ENCODE data around the gene ENTHD1.
A peak's percentile ranks its signal among the peaks of the same experiment; 100 is the strongest.

ENTHD1 gene

GRCh38 chr22:39727541-39727940 is 166.0 kb downstream of the ENTHD1 start:
- TF ChIP-seq GATA1 (IDR thresholded peaks at IDR 0.05; ENCODE audit: low read depth, low read length): no peak
- TF ChIP-seq POLR2A (IDR thresholded peaks at IDR 0.05; ENCODE audit: low read length): no peak
- DNase-seq: no peak

GRCh38 chr22:39725351-39726035 is 168.1 kb downstream of the ENTHD1 start:
- peak in 1 of 2 experiments; percentile 17 for DNase-seq
- TF ChIP-seq POLR2A (IDR thresholded peaks at IDR 0.05; ENCODE audit: low read length): no peak

- TF ChIP-seq GATA1 (IDR thresholded peaks at IDR 0.05; ENCODE audit: low read depth, low read length) (no peak), POLR2A (IDR thresholded peaks at IDR 0.05; ENCODE audit: low read length) (no peak)
- DNase-seq: no peak
These were observed 168.7 kb downstream of the ENTHD1 start for GRCh38 chr22:39724857-39725256.

- TF ChIP-seq GATA1 (IDR thresholded peaks at IDR 0.05; ENCODE audit: low read depth, low read length): no peak
- TF ChIP-seq POLR2A (IDR thresholded peaks at IDR 0.05; ENCODE audit: low read length): no peak
- DNase-seq: peak; percentile 60 to 78
These were observed 169.2 kb downstream of the ENTHD1 start for GRCh38 chr22:39724390-39724789.

GRCh38 chr22:39723899-39724351 is 169.6 kb downstream of the ENTHD1 start:
- no peak for TF ChIP-seq GATA1 (IDR thresholded peaks at IDR 0.05; ENCODE audit: low read depth, low read length)
- TF ChIP-seq POLR2A (IDR thresholded peaks at IDR 0.05; ENCODE audit: low read length): no peak
- peak; percentile 83 to 88 for DNase-seq

- TF ChIP-seq POLR2A (IDR thresholded peaks at IDR 0.05; ENCODE audit: low read length) (no peak), GATA1 (IDR thresholded peaks at IDR 0.05; ENCODE audit: low read depth, low read length) (no peak)
- no peak for DNase-seq
These were observed 170.1 kb downstream of the ENTHD1 start for GRCh38 chr22:39723463-39723862.

GRCh38 chr22:39722501-39722900 is 171.1 kb downstream of the ENTHD1 start:
- DNase-seq: peak in 1 of 2 experiments; percentile 22
- TF ChIP-seq GATA1 (IDR thresholded peaks at IDR 0.05; ENCODE audit: low read depth, low read length) (no peak), POLR2A (IDR thresholded peaks at IDR 0.05; ENCODE audit: low read length) (no peak)

- no peak for DNase-seq
- TF ChIP-seq POLR2A (IDR thresholded peaks at IDR 0.05; ENCODE audit: low read length): no peak
- no peak for TF ChIP-seq GATA1 (IDR thresholded peaks at IDR 0.05; ENCODE audit: low read depth, low read length)
These were observed 171.6 kb downstream of the ENTHD1 start for GRCh38 chr22:39722032-39722325.

GRCh38 chr22:39721206-39722031 is 172.1 kb downstream of the ENTHD1 start:
- DNase-seq: no peak
- TF ChIP-seq POLR2A (IDR thresholded peaks at IDR 0.05; ENCODE audit: low read length) (no peak), GATA1 (IDR thresholded peaks at IDR 0.05; ENCODE audit: low read depth, low read length) (no peak)

GRCh38 chr22:39719559-39720450 is 173.8 kb downstream of the ENTHD1 start:
- no peak for TF ChIP-seq POLR2A (IDR thresholded peaks at IDR 0.05; ENCODE audit: low read length)
- no peak for DNase-seq

GRCh38 chr22:39718921-39719475 is 174.6 kb downstream of the ENTHD1 start:
- DNase-seq: no peak
- TF ChIP-seq GATA1 (IDR thresholded peaks at IDR 0.05; ENCODE audit: low read depth, low read length): no peak
- no peak for TF ChIP-seq POLR2A (IDR thresholded peaks at IDR 0.05; ENCODE audit: low read length)

- peak in 1 of 2 experiments; percentile 19 for DNase-seq
- no peak for TF ChIP-seq GATA1 (IDR thresholded peaks at IDR 0.05; ENCODE audit: low read depth, low read length)
- TF ChIP-seq POLR2A (IDR thresholded peaks at IDR 0.05; ENCODE audit: low read length): no peak
These were observed 175.4 kb downstream of the ENTHD1 start for GRCh38 chr22:39718206-39718605.

GRCh38 chr22:39717099-39717498 is 176.5 kb downstream of the ENTHD1 start:
- TF ChIP-seq GATA1 (IDR thresholded peaks at IDR 0.05; ENCODE audit: low read depth, low read length) (no peak), POLR2A (IDR thresholded peaks at IDR 0.05; ENCODE audit: low read length) (no peak)
- no peak for DNase-seq

GRCh38 chr22:39716534-39716933 is 177.0 kb downstream of the ENTHD1 start:
- TF ChIP-seq POLR2A (IDR thresholded peaks at IDR 0.05; ENCODE audit: low read length) (no peak), GATA1 (IDR thresholded peaks at IDR 0.05; ENCODE audit: low read depth, low read length) (no peak)
- no peak for DNase-seq
